Astrocyte of the spinal cord (primary cell): ENCODE results near the gene DSCAM.

Source experiments
- DNase-seq: peaks from one replicate; pipeline ENCODE4 v3.0.0; 2011; ENCODE audit warnings: low read depth, low spot score
- H3K4me3 ChIP-seq: 2 replicates; pipeline ENCODE4 v1.5.1; 2011; ENCODE audit warnings: low read depth, mild to moderate bottlenecking, low read length, moderate library complexity
- CTCF ChIP-seq: IDR thresholded peaks from 2 replicates; pipeline ENCODE4 v1.5.1; 2012; ENCODE audit warnings: low read depth, mild to moderate bottlenecking, low read length, inconsistent platforms
- in situ Hi-C: cut with HindIII; loops from 2 replicates; pipeline ENCODE4 v1.10.0; 2017; ENCODE audit warnings: low sequenced_read_pairs

The DSCAM gene

GRCh38 chr21:40139636-40140035, 707.3 kb downstream of the DSCAM start:
- in situ Hi-C loops, result no loop called here
- no peak for TF ChIP-seq CTCF
- DNase-seq, result no peak
- H3K4me3 ChIP-seq, result no peak overlapping the region

GRCh38 chr21:40136571-40136970, 710.4 kb downstream of the DSCAM start:
- no peak overlapping the region for H3K4me3 ChIP-seq
- no peak for DNase-seq
- TF ChIP-seq CTCF, result no peak
- in situ Hi-C loops, result no loop called here

GRCh38 chr21:40134731-40135492, 712.0 kb downstream of the DSCAM start:
- in situ Hi-C loops, result no loop called here
- H3K4me3 ChIP-seq, result no peak overlapping the region
- no peak for DNase-seq
- TF ChIP-seq CTCF, result no peak

- no peak for DNase-seq
- in situ Hi-C loops, result no loop called here
- TF ChIP-seq CTCF, result no peak
- no peak overlapping the region for H3K4me3 ChIP-seq
Measured at GRCh38 chr21:40130476-40130875, 716.5 kb downstream of the DSCAM start.

GRCh38 chr21:40129809-40130208, 717.1 kb downstream of the DSCAM start:
- no peak for DNase-seq
- H3K4me3 ChIP-seq, result no peak overlapping the region
- in situ Hi-C loops, result no loop called here
- no peak for TF ChIP-seq CTCF

- in situ Hi-C loops, result no loop called here
- no peak for DNase-seq
- TF ChIP-seq CTCF, result no peak
- H3K4me3 ChIP-seq, result no peak overlapping the region
Measured at GRCh38 chr21:40128891-40129290, 718.1 kb downstream of the DSCAM start.
